Natural killer cell (primary cell): Measurements from ENCODE around the gene HYAL2. TPM values are rescaled to one million over a fixed set of nuclear protein-coding genes. Genes with fewer than 3 reads are reported as not detected.

ENCODE experiments used
- ATAC-seq, 3 donors: fragments of 150-1000 bp in 2 of 3; fragments of 200-7000 bp in 1 of 3; cut with Tn5 transposase; 1 replicate in 1 of 3; 2 replicates in 2 of 3; pipeline ENCODE4 v1.10.0; 2021; ENCODE audit warnings: mild to moderate bottlenecking in 2 of 3, moderate library complexity in 2 of 3
- DNase-seq, 2 donors: peaks; one replicate each; pipeline versions ENCODE4 v3.0.0 to v3.0.0-alpha.2; 2013 to 2021; ENCODE audit warnings: mixed read lengths in 1 of 2
- H3K27ac ChIP-seq: one replicate; pipeline ENCODE4 v1.5.1; 2013; ENCODE audit warnings: mild to moderate bottlenecking, low read length
- H3K27me3 ChIP-seq: one replicate; pipeline ENCODE4 v1.6.1; 2013; ENCODE audit warnings: low read length; ENCODE audit not compliant: control insufficient read depth, insufficient read depth
- H3K36me3 ChIP-seq: one replicate; pipeline ENCODE4 v1.6.1; 2013; ENCODE audit warnings: low read length; ENCODE audit not compliant: control insufficient read depth, insufficient read depth
- H3K4me1 ChIP-seq: one replicate; pipeline ENCODE4 v1.6.1; 2013; ENCODE audit warnings: low read length; ENCODE audit not compliant: control insufficient read depth, insufficient read depth
- H3K4me3 ChIP-seq: one replicate; pipeline ENCODE4 v1.5.1; 2013; ENCODE audit warnings: low read length
- H3K9me3 ChIP-seq: one replicate; pipeline ENCODE4 v1.6.1; 2013; ENCODE audit warnings: low read length; ENCODE audit not compliant: control insufficient read depth, insufficient read depth
- H3K27ac Mint-ChIP-seq, 2 donors: one replicate each; pipeline ENCODE4 v1.8.0; 2022; ENCODE audit warnings: mild to moderate bottlenecking in 2 of 2, mixed read lengths in 2 of 2, moderate library complexity in 1 of 2
- H3K27me3 Mint-ChIP-seq, 2 donors: one replicate each; pipeline ENCODE4 v1.8.0; 2022; ENCODE audit warnings: low read depth in 2 of 2, mixed read lengths in 2 of 2
- H3K36me3 Mint-ChIP-seq: one replicate; pipeline ENCODE4 v1.8.0; 2022; ENCODE audit warnings: mixed read lengths
- H3K4me1 Mint-ChIP-seq, 2 donors: one replicate each; pipeline ENCODE4 v1.8.0; 2022; ENCODE audit warnings: mixed read lengths in 2 of 2
- H3K4me3 Mint-ChIP-seq: one replicate; pipeline ENCODE4 v1.8.0; 2022; ENCODE audit warnings: mild to moderate bottlenecking, moderate library complexity, mixed read lengths
- H3K9me3 Mint-ChIP-seq, 2 donors: one replicate each; pipeline ENCODE4 v1.8.0; 2022; ENCODE audit warnings: mixed read lengths in 2 of 2
- WGBS: methylation state at CpG from one replicate; pipeline ENCODE4 v1.1.7; 2013; ENCODE audit warnings: missing lambda C conversion rate; ENCODE audit not compliant: insufficient coverage; 5-methylcytosine and 5-hydroxymethylcytosine counted together
- intact Hi-C: fragments of 100-400 bp; cut with micrococcal nuclease; formaldehyde crosslinking; loops from one replicate; pipeline ENCODE4 v1.14.2; 2022
- total RNA-seq, 4 donors: library from RNA; stranded (reverse); fragments of 120-200 nt in 1 of 4; gene quantifications; one replicate each; pipeline versions ENCODE4 v1.2.3 to v1.2.4, GENCODE V29; 2013 to 2022
- TF ChIP-seq, protein P1 (sequence below): fragments of 200-600 bp; IDR thresholded peaks from one replicate; pipeline ENCODE4 v1.8.0; 2022; ENCODE audit warnings: antibody characterized with exemption

The HYAL2 gene
- total RNA-seq, 3 donors from 2014 or later (not counting 1 experiment from before 2014, with no cell fraction given) = 1.2 to 3.7 (median 3.1) TPM

DNA sequence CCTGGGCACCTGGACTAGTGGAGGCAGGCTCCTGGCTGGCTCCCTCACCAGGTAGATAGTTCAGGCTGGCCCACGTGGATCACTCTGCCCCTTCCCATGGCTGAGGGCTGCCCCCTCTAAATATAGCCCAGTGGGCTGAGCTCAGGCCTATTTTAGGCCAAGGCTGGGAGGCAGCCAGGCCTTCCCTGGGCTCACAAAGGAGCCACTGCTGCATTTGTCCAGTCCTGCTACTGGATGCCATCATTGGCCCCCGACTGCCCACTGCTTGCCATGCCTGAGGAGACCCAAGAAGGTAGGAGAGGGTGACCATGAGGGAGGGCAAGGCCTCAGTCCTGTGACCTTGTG, 43.7 kb downstream of the HYAL2 start, which contains the start of gene LSMEM2:
TSS of gene LSMEM2 (plus strand) at position 208 of the 345 bp plus-strand sequence. CDS start at position 235, 27 bp downstream.
- H3K4me3 ChIP-seq = no peak within 1 kb of the TSS
- DNase-seq = no peak
- Mint-ChIP-seq H3K27me3 (peaks cover 7 to 26% of the 10 kb centered on the region in 2 donors), H3K36me3 (no peaks in the 10 kb centered on the region), H3K27ac (no peak within 1 kb of the TSS), H3K4me3 (no peak within 1 kb of the TSS), H3K4me1 (peaks cover 5 to 20% of the 10 kb centered on the region in 2 donors), H3K9me3 (no peaks in the 10 kb centered on the region)
- WGBS = 78% methylated on average over 2 of the region's 2 CpGs
- peaks cover 29% of the 10 kb centered on the region for H3K27me3 ChIP-seq
- TF ChIP-seq, protein P1, sequence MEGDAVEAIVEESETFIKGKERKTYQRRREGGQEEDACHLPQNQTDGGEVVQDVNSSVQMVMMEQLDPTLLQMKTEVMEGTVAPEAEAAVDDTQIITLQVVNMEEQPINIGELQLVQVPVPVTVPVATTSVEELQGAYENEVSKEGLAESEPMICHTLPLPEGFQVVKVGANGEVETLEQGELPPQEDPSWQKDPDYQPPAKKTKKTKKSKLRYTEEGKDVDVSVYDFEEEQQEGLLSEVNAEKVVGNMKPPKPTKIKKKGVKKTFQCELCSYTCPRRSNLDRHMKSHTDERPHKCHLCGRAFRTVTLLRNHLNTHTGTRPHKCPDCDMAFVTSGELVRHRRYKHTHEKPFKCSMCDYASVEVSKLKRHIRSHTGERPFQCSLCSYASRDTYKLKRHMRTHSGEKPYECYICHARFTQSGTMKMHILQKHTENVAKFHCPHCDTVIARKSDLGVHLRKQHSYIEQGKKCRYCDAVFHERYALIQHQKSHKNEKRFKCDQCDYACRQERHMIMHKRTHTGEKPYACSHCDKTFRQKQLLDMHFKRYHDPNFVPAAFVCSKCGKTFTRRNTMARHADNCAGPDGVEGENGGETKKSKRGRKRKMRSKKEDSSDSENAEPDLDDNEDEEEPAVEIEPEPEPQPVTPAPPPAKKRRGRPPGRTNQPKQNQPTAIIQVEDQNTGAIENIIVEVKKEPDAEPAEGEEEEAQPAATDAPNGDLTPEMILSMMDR = no peak
- H3K4me1 ChIP-seq = peaks cover 22% of the 10 kb centered on the region
- ATAC-seq = no peak
- no peak within 1 kb of the TSS for H3K27ac ChIP-seq
- intact Hi-C loops = no loop called here
- no peaks in the 10 kb centered on the region for H3K36me3 ChIP-seq
- H3K9me3 ChIP-seq = no peaks in the 10 kb centered on the region

DNA sequence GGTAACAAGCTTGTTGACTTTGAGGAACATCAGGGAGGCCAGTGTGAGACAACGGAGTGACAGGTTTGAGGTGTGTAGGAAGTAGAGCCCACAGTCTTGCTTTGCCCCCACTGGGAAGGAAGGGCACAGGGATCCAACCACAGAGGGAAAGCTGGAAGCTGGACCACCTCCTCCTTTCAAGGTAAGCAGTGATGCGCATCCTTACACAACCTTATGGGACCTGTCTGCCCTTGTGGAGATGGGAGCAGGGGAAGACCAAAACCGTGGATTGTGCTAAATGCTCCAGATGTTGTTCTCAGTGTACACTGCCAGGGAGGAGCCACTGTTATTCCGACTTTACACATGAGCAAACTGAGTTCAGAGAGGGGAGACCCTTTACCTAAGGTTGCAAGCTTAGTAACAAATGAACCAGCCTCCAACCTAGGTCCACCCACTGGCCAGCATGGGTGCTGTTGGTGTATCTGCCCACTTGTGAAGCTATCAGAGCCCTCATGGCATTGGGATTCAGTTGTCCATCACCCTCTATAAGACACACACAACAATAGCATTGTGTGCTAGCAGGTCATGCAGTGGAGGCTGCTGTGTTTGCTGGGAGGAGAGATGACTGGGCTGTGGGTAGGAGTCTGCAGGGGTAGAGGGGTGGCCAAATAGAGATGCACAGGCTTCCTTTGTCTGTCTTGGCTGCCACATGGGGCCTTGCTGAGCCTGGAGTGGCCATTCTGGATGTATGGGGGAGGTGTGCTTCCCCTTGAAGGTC, 44.2 kb downstream of the HYAL2 start:
- Mint-ChIP-seq H3K4me3 (no peak overlapping the region), H3K4me1 (peaks cover 5 to 20% of the 10 kb centered on the region in 2 donors), H3K9me3 (no peaks in the 10 kb centered on the region), H3K27ac (no peak overlapping the region), H3K27me3 (peaks cover 7 to 27% of the 10 kb centered on the region in 2 donors), H3K36me3 (no peaks in the 10 kb centered on the region)
- Histone ChIP-seq H3K4me3 (no peak overlapping the region), H3K9me3 (no peaks in the 10 kb centered on the region), H3K36me3 (no peaks in the 10 kb centered on the region), H3K27me3 (peaks cover 35% of the 10 kb centered on the region), H3K4me1 (peaks cover 27% of the 10 kb centered on the region), H3K27ac (no peak overlapping the region)
- DNase-seq = no peak
- TF ChIP-seq, protein P1 = no peak
- 86% methylated on average over 4 of the region's 4 CpGs for WGBS
- intact Hi-C loops = no loop called here
- ATAC-seq = no peak

DNA sequence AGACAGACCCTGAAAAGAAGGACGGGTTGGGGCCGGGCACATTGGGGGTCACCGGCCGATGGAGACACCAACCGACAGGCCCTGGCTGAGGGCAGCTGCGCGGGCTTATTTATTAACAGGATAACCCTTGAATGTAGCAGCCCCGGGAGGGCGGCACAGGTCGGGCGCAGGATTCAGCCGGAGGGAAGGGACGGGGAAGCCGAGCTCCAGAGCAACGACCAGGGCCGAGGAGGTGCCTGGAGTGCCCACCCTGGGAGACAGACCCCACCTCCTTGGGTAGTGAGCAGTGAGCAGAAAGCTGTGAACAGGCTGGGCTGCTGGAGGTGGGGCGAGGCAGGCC, 45.8 kb downstream of the HYAL2 start:
- ATAC-seq (no peak), DNase-seq (no peak)
- Mint-ChIP-seq H3K9me3 (no peaks in the 10 kb centered on the region), H3K4me1 (peaks cover 11 to 27% of the 10 kb centered on the region in 2 donors), H3K36me3 (no peaks in the 10 kb centered on the region), H3K27ac (no peak overlapping the region), H3K4me3 (no peak overlapping the region), H3K27me3 (peaks cover 13 to 32% of the 10 kb centered on the region in 2 donors)
- no peak overlapping the region for H3K4me3 ChIP-seq
- intact Hi-C loops = no loop called here
- no peaks in the 10 kb centered on the region for H3K36me3 ChIP-seq
- 76% methylated on average over 17 of the region's 17 CpGs for WGBS
- H3K27ac ChIP-seq = no peak overlapping the region
- TF ChIP-seq, protein P1 = no peak
- H3K27me3 ChIP-seq = peaks cover 38% of the 10 kb centered on the region
- no peaks in the 10 kb centered on the region for H3K9me3 ChIP-seq
- H3K4me1 ChIP-seq = peaks cover 33% of the 10 kb centered on the region
